ENCODE results near the gene USH1C. TPM values are rescaled to one million over a fixed set of nuclear protein-coding genes. Genes with fewer than 3 reads are reported as not detected.
A peak's percentile ranks its signal among the peaks of the same experiment; 100 is the strongest.

The USH1C gene
- total and polyA plus RNA-seq, 2 experiments from 2014 or later = 0.54 TPM; not detected in 1

- DNase-seq (ENCODE audit: low read depth in 1 of 2, low spot score in 1 of 2) = peak; percentile 74 to 88
- TF ChIP-seq CTCF (IDR thresholded peaks at IDR 0.05; ENCODE audit: low read depth, low read length) = peak; percentile 89
- Histone ChIP-seq H3K4me3 (no peak overlapping the region), H3K36me3 (no peaks in the 10 kb centered on the region), H3K27ac (no peak overlapping the region), H3K27me3 (no peaks in the 10 kb centered on the region), H3K9me3 (ENCODE audit: low read depth) (no peaks in the 10 kb centered on the region), H3K4me1 (ENCODE audit: low read depth) (no peaks in the 10 kb centered on the region)
These were observed 39.7 kb downstream of the USH1C start for GRCh38 chr11:17504330-17505107.

DNA sequence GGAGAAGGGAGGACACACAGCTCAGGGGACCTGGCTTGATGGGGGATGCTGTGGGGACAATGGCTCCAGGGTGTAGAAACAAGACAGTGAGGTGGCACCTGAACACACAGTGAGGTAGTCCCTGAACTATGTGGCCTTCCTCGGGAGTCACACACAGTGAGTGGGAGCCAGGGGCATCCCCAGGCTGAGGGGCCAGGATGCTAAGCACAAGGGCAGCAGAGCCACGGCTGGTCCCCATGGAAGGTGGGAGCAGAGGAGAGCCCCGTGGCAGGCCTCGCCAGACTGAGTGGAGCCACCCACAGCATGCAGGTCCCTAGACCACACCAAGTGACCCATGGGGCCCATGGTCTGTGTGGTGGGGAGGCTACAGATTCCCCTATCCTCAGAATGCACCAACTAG is 41.6 kb downstream of the USH1C start:
- no peaks in the 10 kb centered on the region for H3K9me3 ChIP-seq (ENCODE audit: low read depth)
- no peak for TF ChIP-seq CTCF (IDR thresholded peaks at IDR 0.05; ENCODE audit: low read depth, low read length)
- H3K27me3 ChIP-seq = no peaks in the 10 kb centered on the region
- H3K4me3 ChIP-seq = no peak overlapping the region
- no peaks in the 10 kb centered on the region for H3K4me1 ChIP-seq (ENCODE audit: low read depth)
- DNase-seq (ENCODE audit: low read depth in 1 of 2, low spot score in 1 of 2) = no peak
- H3K27ac ChIP-seq = no peak overlapping the region
- H3K36me3 ChIP-seq = no peaks in the 10 kb centered on the region

GRCh38 chr11:17500673-17501072 is 43.5 kb downstream of the USH1C start:
- H3K27ac ChIP-seq = no peak overlapping the region
- H3K36me3 ChIP-seq = no peaks in the 10 kb centered on the region
- H3K9me3 ChIP-seq (ENCODE audit: low read depth) = no peaks in the 10 kb centered on the region
- no peak for TF ChIP-seq CTCF (IDR thresholded peaks at IDR 0.05; ENCODE audit: low read depth, low read length)
- H3K27me3 ChIP-seq = peaks cover under 1% of the 10 kb centered on the region
- no peaks in the 10 kb centered on the region for H3K4me1 ChIP-seq (ENCODE audit: low read depth)
- no peak overlapping the region for H3K4me3 ChIP-seq
- no peak for DNase-seq (ENCODE audit: low read depth in 1 of 2, low spot score in 1 of 2)

DNA sequence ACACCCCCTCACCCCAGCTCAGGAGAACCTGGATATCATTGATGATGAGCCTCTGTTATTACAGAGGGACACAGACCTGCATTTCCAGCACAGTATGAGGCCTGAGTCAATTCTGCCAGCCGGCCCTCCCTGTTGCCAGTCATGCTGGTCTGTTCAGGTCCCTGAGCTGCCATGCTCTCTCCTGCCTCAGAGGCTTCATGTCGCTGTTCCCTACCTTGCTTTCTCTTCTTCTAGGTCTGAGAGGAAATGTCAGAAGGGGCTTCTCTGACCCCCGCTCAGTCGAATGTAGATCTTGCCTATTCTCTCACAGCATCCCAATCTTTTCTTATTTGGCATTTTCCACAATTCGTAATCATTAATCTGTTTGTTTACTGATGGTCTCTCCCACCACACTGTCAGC is 45.7 kb downstream of the USH1C start:
- Histone ChIP-seq H3K27me3 (peaks cover 6% of the 10 kb centered on the region), H3K36me3 (no peaks in the 10 kb centered on the region), H3K4me1 (ENCODE audit: low read depth) (no peaks in the 10 kb centered on the region), H3K4me3 (no peak overlapping the region), H3K27ac (no peak overlapping the region), H3K9me3 (ENCODE audit: low read depth) (no peaks in the 10 kb centered on the region)
- DNase-seq (ENCODE audit: low read depth in 1 of 2, low spot score in 1 of 2) = peak in 1 of 2 donors; percentile 32
- TF ChIP-seq CTCF (IDR thresholded peaks at IDR 0.05; ENCODE audit: low read depth, low read length) = peak; percentile 26

GRCh38 chr11:17498058-17498457 is 46.2 kb downstream of the USH1C start:
- TF ChIP-seq CTCF (IDR thresholded peaks at IDR 0.05; ENCODE audit: low read depth, low read length) = no peak
- Histone ChIP-seq H3K4me3 (no peak overlapping the region), H3K9me3 (ENCODE audit: low read depth) (no peaks in the 10 kb centered on the region), H3K36me3 (no peaks in the 10 kb centered on the region), H3K4me1 (ENCODE audit: low read depth) (no peaks in the 10 kb centered on the region), H3K27ac (no peak overlapping the region), H3K27me3 (peaks cover 6% of the 10 kb centered on the region)
- no peak for DNase-seq (ENCODE audit: low read depth in 1 of 2, low spot score in 1 of 2)

Measured in cardiac muscle cell (in vitro differentiated cells and primary cell).